OCI-M1 (cell line): ENCODE data around the gene TNFRSF4.
"Not testable (repeated sequence)": the region's sequence is repeated elsewhere in the genome, so short reads cannot be mapped to it uniquely, and the experiment has no call there.

Experiments
- DNase-seq: peaks from one replicate; lab custom pipeline; 2025; lab: John Stamatoyannopoulos, UW

TNFRSF4 gene

GRCh38 chr1:1213345-1214265, at the start of gene TNFRSF4:
Gene TNFRSF4, minus strand, starts transcription at chr1:1214153. Its CDS starts 26 bp downstream, at chr1:1214127.
- no peak for DNase-seq

GRCh38 chr1:1262758-1263157, 48.8 kb upstream of the TNFRSF4 start:
- no peak for DNase-seq

GRCh38 chr1:1262071-1262470, 48.1 kb upstream of the TNFRSF4 start:
- DNase-seq: no peak

GRCh38 chr1:1260843-1261560, 47.0 kb upstream of the TNFRSF4 start:
- DNase-seq: no peak

GRCh38 chr1:1259951-1260600, 46.1 kb upstream of the TNFRSF4 start:
- no peak for DNase-seq

GRCh38 chr1:1259540-1259939, 45.6 kb upstream of the TNFRSF4 start:
- no peak for DNase-seq

- DNase-seq: no peak
Measured at GRCh38 chr1:1259119-1259488, 45.2 kb upstream of the TNFRSF4 start.

GRCh38 chr1:1256956-1257871, 43.3 kb upstream of the TNFRSF4 start:
- no peak for DNase-seq

GRCh38 chr1:1255611-1256010, 41.7 kb upstream of the TNFRSF4 start:
- no peak for DNase-seq

GRCh38 chr1:1255078-1255477, 41.1 kb upstream of the TNFRSF4 start:
- no peak for DNase-seq

- no peak for DNase-seq
Measured at GRCh38 chr1:1254667-1254998, 40.7 kb upstream of the TNFRSF4 start.

GRCh38 chr1:1253972-1254666, 40.2 kb upstream of the TNFRSF4 start:
- no peak for DNase-seq

- DNase-seq: no peak
Measured at GRCh38 chr1:1253314-1253713, 39.4 kb upstream of the TNFRSF4 start.

- DNase-seq: no peak
Measured at GRCh38 chr1:1250786-1251284, 36.9 kb upstream of the TNFRSF4 start.

GRCh38 chr1:1248009-1248913, 34.3 kb upstream of the TNFRSF4 start:
- not testable (repeated sequence) for DNase-seq

GRCh38 chr1:1247341-1247913, 33.5 kb upstream of the TNFRSF4 start:
- no peak for DNase-seq

GRCh38 chr1:1246577-1247340, 32.8 kb upstream of the TNFRSF4 start, which contains the start of gene C1QTNF12:
Gene C1QTNF12, minus strand, starts transcription at chr1:1246722. Its CDS starts 32 bp downstream, at chr1:1246690.
- DNase-seq: no peak

- no peak for DNase-seq
Measured at GRCh38 chr1:1245817-1246576, 32.0 kb upstream of the TNFRSF4 start.
